COLO829 (cell line): ENCODE data around the gene EVC.
"Not testable (repeated sequence)": the region's sequence is repeated elsewhere in the genome, so short reads cannot be mapped to it uniquely, and the experiment has no call there.

Experiments
- DNase-seq: peaks from one replicate; pipeline ENCODE4 v3.0.0; 2012; ENCODE audit warnings: low spot score

EVC gene

GRCh38 chr4:5812506-5813229 lies 101.7 kb downstream of the EVC start:
- peak; percentile 38 for DNase-seq

DNA sequence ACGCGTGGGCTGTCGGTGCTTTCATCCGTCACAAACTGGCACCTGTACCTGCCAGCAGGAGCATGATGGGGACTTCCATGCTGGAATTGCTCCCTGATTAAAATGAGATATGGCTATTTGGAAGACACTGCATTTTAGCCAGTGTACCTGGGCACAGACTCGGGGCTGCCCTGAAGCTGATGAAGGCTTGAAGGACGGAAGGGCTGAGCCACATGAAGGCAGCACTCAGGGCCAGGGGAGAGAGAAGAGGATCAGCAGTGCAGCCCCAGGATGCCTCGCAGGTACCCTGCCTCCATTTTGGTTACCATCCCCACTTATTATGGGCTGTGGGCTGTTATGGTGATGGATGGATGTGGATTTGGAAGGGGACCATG lies 102.9 kb downstream of the EVC start:
- no peak for DNase-seq

- no peak for DNase-seq
These were observed 103.4 kb downstream of the EVC start for GRCh38 chr4:5814421-5814820.

DNA sequence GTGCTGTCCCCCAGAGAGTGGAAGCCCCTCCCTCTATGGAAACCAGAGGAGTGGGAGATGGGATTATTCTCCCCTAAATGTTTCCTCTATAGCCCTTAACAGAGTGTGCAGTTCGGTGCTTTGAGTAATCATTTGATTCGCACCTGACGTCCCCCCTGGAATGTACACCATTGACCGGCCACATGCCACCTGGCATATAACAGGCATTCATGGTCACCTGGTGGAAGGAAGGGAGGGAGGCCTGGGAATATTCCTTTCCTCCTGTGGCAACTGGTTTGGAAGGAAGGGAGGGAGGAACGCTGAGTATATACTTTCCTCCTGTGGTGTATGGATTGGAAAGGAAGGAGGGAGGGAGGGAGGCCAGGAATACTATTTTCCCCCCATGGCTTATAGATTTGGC lies 104.6 kb downstream of the EVC start:
- DNase-seq: no peak

DNA sequence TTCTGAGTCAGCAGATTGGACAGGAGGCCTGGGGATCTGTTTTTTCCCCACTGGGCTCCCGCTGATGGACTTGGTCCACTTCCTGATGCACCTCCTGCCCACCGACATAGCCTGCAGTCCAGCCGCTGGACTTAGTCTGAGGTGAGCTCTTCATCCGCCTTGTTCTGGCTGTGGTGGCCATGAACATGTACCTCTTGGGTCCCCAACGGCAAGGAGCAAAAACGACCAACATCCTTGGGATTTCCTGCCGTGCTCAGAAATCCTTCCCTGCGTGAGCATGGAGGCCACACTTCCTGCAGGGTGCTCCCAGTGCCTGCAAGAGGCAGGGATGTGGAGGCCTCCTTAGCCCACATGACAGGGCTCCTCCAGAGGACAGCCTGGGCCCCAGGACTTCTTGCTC lies 105.1 kb downstream of the EVC start:
- DNase-seq: no peak

DNA sequence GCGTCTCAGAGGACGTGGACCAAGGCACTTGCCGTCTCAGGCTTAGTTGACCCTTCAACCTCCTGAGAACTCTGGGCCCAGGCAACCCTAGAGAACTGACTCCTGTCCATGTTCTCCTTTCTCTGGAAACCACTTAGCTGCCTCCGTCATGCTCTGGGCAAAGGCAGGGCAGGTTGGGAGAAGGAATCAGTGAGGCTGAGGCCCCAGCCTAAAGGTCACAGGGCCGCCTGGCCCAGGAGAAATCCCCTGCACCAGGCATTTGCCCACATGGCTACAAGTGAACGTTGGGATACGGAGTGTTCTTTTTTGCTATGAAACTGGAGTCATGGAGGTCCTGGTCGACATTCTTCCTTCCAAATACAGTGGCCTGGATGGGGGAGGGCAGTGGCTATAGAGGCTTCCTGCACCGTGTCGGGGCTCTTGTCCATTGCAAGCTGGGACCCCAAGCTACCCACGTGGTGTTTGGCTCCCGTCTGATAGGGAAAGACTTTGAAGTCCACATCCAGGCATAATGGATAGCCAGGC lies 105.9 kb downstream of the EVC start:
- no peak for DNase-seq

- DNase-seq: no peak
These were observed 110.8 kb downstream of the EVC start for GRCh38 chr4:5821665-5822358.

- DNase-seq: no peak
These were observed 111.6 kb downstream of the EVC start for GRCh38 chr4:5822619-5823018.

DNA sequence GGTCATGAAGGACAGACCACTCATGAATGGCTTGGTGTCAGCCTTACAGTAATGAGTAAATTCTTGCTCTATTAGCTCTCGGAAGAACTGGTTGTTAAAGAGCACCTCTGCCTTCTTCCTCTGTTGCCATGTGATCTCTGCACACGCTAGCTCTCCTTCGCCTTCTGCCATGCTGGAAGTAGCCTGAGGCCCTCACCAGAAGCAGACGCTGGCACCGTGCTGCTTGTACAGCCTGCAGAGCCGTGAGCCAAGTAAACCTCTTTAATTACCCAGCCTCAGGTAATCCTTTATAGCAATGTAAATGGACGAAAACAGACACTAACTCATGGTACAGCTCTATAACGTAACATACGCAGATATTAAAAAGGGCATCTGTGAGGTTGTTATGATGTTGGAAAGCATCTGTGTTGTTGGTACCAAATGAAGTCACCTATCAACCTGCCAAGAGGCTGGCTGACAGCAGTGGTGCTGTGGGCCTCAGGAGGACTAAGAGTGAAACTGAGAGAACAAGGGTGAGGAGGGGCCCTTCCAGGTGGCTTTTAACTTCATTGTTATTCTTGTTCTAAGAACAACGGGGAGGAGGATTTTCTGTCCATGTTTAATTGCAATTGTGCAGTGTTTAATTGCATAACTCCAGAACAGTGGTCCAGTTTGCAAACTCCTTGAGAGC lies 112.7 kb downstream of the EVC start:
- DNase-seq: no peak

- DNase-seq: no peak
These were observed 113.2 kb downstream of the EVC start for GRCh38 chr4:5824227-5824626.

DNA sequence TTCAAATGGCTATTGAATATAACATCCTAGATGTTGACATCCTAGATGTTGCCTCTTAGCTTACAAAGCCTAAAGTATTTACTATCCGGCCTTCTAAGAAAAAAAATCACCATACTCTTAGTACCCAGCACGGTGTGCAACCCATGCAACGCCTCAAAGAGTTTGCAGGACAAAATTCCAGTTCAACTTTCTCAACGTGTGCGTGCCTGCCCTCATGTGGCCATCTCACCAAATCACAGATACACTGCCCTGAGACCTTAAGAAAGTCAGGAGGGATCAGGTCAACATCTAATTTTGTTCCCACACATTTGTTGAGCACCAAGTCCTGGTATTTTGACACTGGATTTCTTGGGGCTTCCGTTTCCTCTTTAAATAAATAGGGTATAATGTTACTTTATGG lies 113.6 kb downstream of the EVC start:
- peak; percentile 28 for DNase-seq

DNA sequence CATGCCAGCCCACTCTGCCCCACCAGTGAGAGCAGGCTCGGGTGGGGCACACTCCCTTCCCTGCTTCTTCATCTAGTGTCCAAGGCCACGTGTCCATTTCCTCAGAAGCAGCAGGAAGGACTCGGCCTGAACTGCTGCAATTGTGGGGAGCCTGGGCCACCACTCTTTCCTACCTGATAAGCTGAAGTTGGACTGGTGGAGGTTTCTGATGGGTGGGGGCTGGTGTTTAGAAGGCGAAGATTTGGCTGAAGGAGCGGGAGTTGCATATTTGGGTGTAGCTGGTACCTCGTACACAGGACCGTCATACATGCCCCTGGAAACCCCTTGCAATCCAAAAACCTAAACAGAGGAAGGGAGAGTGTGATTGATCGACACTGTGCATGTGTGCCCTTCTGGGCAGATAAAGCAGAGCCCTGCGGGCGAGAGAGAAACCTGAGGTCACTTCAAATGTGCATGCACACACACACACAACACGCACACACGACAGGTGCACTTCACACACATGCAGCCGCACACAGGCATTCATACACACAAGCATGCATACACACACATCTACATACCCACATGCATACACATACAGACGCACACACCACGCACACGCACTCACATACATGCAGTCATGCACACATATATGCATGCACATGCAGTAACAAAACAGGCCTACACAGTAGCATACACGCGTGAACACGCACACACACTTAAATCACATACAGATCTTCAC lies 114.5 kb downstream of the EVC start:
- DNase-seq: no peak

DNA sequence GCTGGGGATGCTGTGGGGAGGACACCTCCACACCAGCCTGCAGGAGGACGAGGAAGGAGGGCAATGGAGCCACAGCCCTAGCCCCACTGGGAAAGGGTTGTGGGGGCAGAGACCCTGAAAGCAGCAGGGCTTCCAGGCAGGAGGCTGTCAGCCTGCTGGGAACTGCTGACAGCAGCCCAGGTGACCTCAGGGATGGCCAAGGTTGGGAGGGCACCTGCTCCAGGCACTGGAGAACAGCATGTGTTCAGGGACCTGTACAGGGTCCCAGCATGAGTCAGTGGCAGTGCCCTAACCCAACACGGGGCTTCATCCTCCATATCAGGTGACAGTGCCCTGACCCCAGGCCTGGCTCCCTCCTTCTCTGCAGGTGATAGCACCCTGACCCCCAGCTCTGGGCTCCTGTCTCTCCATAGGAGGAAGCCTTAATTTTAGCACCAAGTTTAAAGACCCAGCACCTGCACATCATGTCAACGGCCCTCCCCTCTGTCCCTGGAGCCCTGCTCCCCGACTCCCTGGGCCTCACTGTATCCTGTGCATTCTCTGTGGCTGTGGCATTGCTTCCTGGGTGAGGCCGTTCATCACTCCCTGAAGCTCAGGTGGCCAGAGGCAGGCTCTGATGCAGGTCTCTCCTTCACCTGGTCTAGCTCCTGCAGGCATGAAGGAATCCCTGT lies 115.6 kb downstream of the EVC start:
- no peak for DNase-seq

GRCh38 chr4:5827108-5828004 lies 116.4 kb downstream of the EVC start:
- DNase-seq: no peak

- no peak for DNase-seq
These were observed 117.0 kb downstream of the EVC start for GRCh38 chr4:5828005-5828391.

DNA sequence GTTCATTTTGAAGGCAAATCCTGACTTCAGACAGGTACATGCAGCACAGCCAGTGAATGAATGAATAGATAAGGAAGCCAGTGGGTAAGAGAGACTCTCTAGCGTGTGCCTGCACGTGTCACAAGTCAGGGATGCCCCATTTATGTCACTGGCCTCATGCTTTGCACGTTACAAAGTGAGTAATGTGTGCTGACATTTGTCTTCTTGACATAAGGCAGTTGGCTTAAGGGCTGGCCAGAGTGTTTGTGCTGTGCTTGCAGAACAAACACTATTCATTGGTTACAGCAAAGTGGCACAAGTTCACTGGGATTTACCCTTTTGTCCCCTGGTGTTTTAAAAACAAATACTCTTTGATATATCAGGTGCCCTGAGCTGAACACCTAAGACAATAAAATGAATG lies 125.9 kb downstream of the EVC start:
- no peak for DNase-seq

DNA sequence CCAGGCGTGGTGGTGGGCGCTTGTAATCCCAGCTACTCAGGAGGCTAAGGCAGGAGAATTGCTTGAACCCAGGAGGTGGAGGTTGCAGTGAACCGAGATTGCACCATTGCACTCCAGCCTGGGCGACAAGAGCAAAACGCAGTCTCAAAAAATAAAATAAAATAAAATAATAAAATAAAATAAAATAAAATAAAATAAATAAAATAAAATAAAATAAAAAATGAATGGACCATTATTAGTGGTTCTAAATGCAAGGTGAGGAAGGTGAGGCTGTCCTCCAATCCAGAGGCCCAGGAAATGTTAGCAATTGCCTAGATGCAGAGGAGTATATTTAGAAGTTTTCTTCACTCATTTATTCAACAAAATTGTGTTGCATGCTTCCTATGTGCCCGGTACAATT lies 126.5 kb downstream of the EVC start:
- not testable (repeated sequence) for DNase-seq

- DNase-seq: no peak
These were observed 128.3 kb downstream of the EVC start for GRCh38 chr4:5839332-5839731.

DNA sequence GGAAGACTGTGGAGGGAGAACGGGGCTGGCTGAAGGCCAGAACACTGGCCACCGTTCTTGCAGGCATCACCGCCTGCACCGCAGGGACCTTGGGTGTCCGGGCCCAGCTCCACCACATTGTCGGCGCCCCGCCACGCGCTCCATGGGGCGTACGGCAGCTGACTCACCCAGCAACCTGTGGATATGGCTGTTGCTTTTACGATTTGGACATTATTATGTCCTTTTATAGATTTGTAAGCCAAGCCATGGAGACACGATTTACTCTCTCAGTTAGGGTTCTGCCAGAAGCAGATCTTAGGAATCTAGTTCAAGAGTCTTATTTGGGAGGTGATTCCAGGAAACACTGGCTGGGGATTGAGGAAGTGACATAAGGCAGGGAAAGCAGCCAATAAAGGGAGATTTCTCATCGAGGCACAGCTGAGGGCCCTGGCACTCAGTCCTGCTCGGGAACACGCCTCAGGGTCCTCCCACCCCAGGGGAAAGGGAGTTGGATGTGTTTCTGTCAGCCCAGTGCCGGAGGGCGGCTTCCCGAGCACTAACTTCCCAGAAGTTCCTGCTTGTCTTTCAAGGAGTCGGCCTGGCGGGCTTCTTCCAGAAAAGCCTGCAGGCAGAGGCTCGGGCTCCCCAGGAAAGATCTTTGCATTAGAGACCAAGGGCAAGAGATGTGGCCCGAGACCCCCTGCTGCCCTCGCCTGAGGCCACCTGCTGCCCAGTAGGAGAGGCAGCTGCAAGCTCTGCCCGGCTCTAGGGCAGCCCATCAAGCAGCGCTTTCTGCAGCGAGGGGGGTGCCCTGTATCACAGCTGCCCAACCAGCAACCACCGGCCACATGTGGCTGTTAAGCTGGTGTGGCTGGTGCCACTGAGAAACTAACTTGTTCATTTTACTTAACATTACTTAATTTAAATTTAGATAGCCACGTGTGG lies 129.0 kb downstream of the EVC start:
- no peak for DNase-seq

DNA sequence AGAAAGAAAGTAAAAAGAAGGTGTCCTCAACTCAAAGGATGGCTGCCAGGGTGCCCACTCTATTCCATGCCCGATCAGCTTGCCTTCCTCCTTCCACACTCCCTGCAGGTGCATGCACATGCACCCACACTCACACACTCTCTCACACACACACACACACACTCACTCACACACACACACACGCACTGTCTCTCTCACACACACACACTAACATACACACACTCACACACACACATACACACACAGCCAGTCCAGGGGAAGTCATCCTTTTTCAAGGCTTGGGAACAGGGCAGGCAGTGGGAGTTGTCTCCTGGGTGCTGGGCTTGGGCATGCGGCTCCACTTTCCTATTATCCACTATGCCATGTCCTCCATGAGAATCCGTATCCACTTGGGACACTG lies 131.5 kb downstream of the EVC start:
- no peak for DNase-seq
